Measurements from ENCODE around the gene FOXN3. TPM values are rescaled to one million over a fixed set of nuclear protein-coding genes. Genes with fewer than 3 reads are reported as not detected.

Gene FOXN3
- total RNA-seq, 1 donor from 2014 or later: 122 TPM

GRCh38 chr14:89428173-89428523 is 11.1 kb upstream of the FOXN3 start:
- Histone ChIP-seq H3K4me2 (ENCODE audit: low read length) (peak overlapping the region; percentile 74), H4K20me1 (ENCODE audit: insufficient read depth, low read length) (no peaks in the 10 kb centered on the region), H3K79me2 (ENCODE audit: insufficient read depth, low read length) (peaks cover 5% of the 10 kb centered on the region), H3K4me1 (ENCODE audit: insufficient read depth, low read length) (peaks cover 37% of the 10 kb centered on the region), H3K36me3 (ENCODE audit: insufficient read depth, low read length) (no peaks in the 10 kb centered on the region), H3K27me3 (ENCODE audit: insufficient read depth, low read length) (no peaks in the 10 kb centered on the region), H3K4me3 (ENCODE audit: insufficient read depth, low read depth, low read length) (no peak overlapping the region), H3K9ac (ENCODE audit: low read length) (peak overlapping the region; percentile 63), H2AFZ (ENCODE audit: low read depth, low read length) (no peak overlapping the region), H3K9me3 (ENCODE audit: insufficient read depth, low read depth, low read length) (no peaks in the 10 kb centered on the region), H3K27ac (ENCODE audit: low read depth, low read length) (peak overlapping the region; percentile 72)
- FAIRE-seq (no peak), DNase-seq (ENCODE audit: low read depth) (no peak)
- TF ChIP-seq EZH2 (IDR thresholded peaks at IDR 0.05; ENCODE audit: insufficient read depth, low read length) (no peak), CTCF (IDR thresholded peaks at IDR 0.05; ENCODE audit: insufficient read depth, low read depth, low read length) (no peak)
- peaks cover 55% of the 10 kb centered on the region for H3K4me1 Mint-ChIP-seq (ENCODE audit: low read depth, unreplicated experiment)
- H3K4me3 Mint-ChIP-seq (ENCODE audit: unreplicated experiment): no peak overlapping the region
- no peaks in the 10 kb centered on the region for H3K27me3 Mint-ChIP-seq (ENCODE audit: low read depth, unreplicated experiment)
- peak overlapping the region; percentile 66 for H3K27ac Mint-ChIP-seq (ENCODE audit: unreplicated experiment)
- H3K36me3 Mint-ChIP-seq (ENCODE audit: low read depth, unreplicated experiment): peaks cover 6% of the 10 kb centered on the region
- no peaks in the 10 kb centered on the region for H3K9me3 Mint-ChIP-seq (ENCODE audit: unreplicated experiment)

- Histone ChIP-seq H3K79me2 (ENCODE audit: insufficient read depth, low read length) (peaks cover 5% of the 10 kb centered on the region), H3K27me3 (ENCODE audit: insufficient read depth, low read length) (no peaks in the 10 kb centered on the region), H3K4me1 (ENCODE audit: insufficient read depth, low read length) (peaks cover 39% of the 10 kb centered on the region), H3K4me2 (ENCODE audit: low read length) (no peak overlapping the region), H4K20me1 (ENCODE audit: insufficient read depth, low read length) (no peaks in the 10 kb centered on the region), H3K9me3 (ENCODE audit: insufficient read depth, low read depth, low read length) (no peaks in the 10 kb centered on the region), H2AFZ (ENCODE audit: low read depth, low read length) (no peak overlapping the region), H3K36me3 (ENCODE audit: insufficient read depth, low read length) (no peaks in the 10 kb centered on the region), H3K4me3 (ENCODE audit: insufficient read depth, low read depth, low read length) (no peak overlapping the region), H3K27ac (ENCODE audit: low read depth, low read length) (peak overlapping the region; percentile 72), H3K9ac (ENCODE audit: low read length) (no peak overlapping the region)
- Mint-ChIP-seq H3K27me3 (ENCODE audit: low read depth, unreplicated experiment) (no peaks in the 10 kb centered on the region), H3K4me1 (ENCODE audit: low read depth, unreplicated experiment) (peaks cover 58% of the 10 kb centered on the region), H3K9me3 (ENCODE audit: unreplicated experiment) (no peaks in the 10 kb centered on the region), H3K27ac (ENCODE audit: unreplicated experiment) (peak overlapping the region; percentile 1), H3K4me3 (ENCODE audit: unreplicated experiment) (no peak overlapping the region), H3K36me3 (ENCODE audit: low read depth, unreplicated experiment) (peaks cover 5% of the 10 kb centered on the region)
- FAIRE-seq (no peak), DNase-seq (ENCODE audit: low read depth) (no peak)
- no peak for TF ChIP-seq EZH2 (IDR thresholded peaks at IDR 0.05; ENCODE audit: insufficient read depth, low read length)
- TF ChIP-seq CTCF (IDR thresholded peaks at IDR 0.05; ENCODE audit: insufficient read depth, low read depth, low read length): no peak
Measured at GRCh38 chr14:89427426-89428172, 10.6 kb upstream of the FOXN3 start.

- Histone ChIP-seq H3K9ac (ENCODE audit: low read length) (peak overlapping the region; percentile 61), H3K9me3 (ENCODE audit: insufficient read depth, low read depth, low read length) (no peaks in the 10 kb centered on the region), H4K20me1 (ENCODE audit: insufficient read depth, low read length) (no peaks in the 10 kb centered on the region), H3K27me3 (ENCODE audit: insufficient read depth, low read length) (no peaks in the 10 kb centered on the region), H3K4me2 (ENCODE audit: low read length) (peak overlapping the region; percentile 32), H3K4me3 (ENCODE audit: insufficient read depth, low read depth, low read length) (no peak overlapping the region), H3K36me3 (ENCODE audit: insufficient read depth, low read length) (no peaks in the 10 kb centered on the region), H3K27ac (ENCODE audit: low read depth, low read length) (peak overlapping the region; percentile 77), H3K79me2 (ENCODE audit: insufficient read depth, low read length) (no peaks in the 10 kb centered on the region), H3K4me1 (ENCODE audit: insufficient read depth, low read length) (peaks cover 40% of the 10 kb centered on the region), H2AFZ (ENCODE audit: low read depth, low read length) (no peak overlapping the region)
- Mint-ChIP-seq H3K4me3 (ENCODE audit: unreplicated experiment) (no peak overlapping the region), H3K9me3 (ENCODE audit: unreplicated experiment) (no peaks in the 10 kb centered on the region), H3K27ac (ENCODE audit: unreplicated experiment) (peak overlapping the region; percentile 97), H3K36me3 (ENCODE audit: low read depth, unreplicated experiment) (no peaks in the 10 kb centered on the region), H3K4me1 (ENCODE audit: low read depth, unreplicated experiment) (peaks cover 62% of the 10 kb centered on the region), H3K27me3 (ENCODE audit: low read depth, unreplicated experiment) (no peaks in the 10 kb centered on the region)
- DNase-seq (ENCODE audit: low read depth): peak; percentile 99
- FAIRE-seq: peak; percentile 66
- TF ChIP-seq EZH2 (IDR thresholded peaks at IDR 0.05; ENCODE audit: insufficient read depth, low read length): no peak
- TF ChIP-seq CTCF (IDR thresholded peaks at IDR 0.05; ENCODE audit: insufficient read depth, low read depth, low read length): no peak
Measured at GRCh38 chr14:89425931-89426330, 8.9 kb upstream of the FOXN3 start.

Data from astrocyte (in vitro differentiated cells and primary cell).